WI38 (cell line): ENCODE data around the gene GLP2R.

ENCODE experiments used
- H3K4me3 ChIP-seq: 2 replicates; pipeline ENCODE4 v1.5.1; 2011; ENCODE audit warnings: low read depth, mild to moderate bottlenecking, control low read depth, low read length
- TF ChIP-seq, protein P1 (sequence below): IDR thresholded peaks from 2 replicates; pipeline ENCODE4 v1.5.1; 2012; ENCODE audit warnings: low read depth, mild to moderate bottlenecking, control low read depth, low read length

GLP2R gene

GRCh38 chr17:9895923-9896322 lies 70.2 kb downstream of the GLP2R start:
- TF ChIP-seq, protein P1, sequence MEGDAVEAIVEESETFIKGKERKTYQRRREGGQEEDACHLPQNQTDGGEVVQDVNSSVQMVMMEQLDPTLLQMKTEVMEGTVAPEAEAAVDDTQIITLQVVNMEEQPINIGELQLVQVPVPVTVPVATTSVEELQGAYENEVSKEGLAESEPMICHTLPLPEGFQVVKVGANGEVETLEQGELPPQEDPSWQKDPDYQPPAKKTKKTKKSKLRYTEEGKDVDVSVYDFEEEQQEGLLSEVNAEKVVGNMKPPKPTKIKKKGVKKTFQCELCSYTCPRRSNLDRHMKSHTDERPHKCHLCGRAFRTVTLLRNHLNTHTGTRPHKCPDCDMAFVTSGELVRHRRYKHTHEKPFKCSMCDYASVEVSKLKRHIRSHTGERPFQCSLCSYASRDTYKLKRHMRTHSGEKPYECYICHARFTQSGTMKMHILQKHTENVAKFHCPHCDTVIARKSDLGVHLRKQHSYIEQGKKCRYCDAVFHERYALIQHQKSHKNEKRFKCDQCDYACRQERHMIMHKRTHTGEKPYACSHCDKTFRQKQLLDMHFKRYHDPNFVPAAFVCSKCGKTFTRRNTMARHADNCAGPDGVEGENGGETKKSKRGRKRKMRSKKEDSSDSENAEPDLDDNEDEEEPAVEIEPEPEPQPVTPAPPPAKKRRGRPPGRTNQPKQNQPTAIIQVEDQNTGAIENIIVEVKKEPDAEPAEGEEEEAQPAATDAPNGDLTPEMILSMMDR: no peak
- no peak overlapping the region for H3K4me3 ChIP-seq

GRCh38 chr17:9897372-9897968 lies 71.7 kb downstream of the GLP2R start:
- no peak overlapping the region for H3K4me3 ChIP-seq
- TF ChIP-seq, protein P1: no peak

- no peak overlapping the region for H3K4me3 ChIP-seq
- TF ChIP-seq, protein P1: no peak
These were observed 73.1 kb downstream of the GLP2R start for GRCh38 chr17:9898812-9899211.

DNA sequence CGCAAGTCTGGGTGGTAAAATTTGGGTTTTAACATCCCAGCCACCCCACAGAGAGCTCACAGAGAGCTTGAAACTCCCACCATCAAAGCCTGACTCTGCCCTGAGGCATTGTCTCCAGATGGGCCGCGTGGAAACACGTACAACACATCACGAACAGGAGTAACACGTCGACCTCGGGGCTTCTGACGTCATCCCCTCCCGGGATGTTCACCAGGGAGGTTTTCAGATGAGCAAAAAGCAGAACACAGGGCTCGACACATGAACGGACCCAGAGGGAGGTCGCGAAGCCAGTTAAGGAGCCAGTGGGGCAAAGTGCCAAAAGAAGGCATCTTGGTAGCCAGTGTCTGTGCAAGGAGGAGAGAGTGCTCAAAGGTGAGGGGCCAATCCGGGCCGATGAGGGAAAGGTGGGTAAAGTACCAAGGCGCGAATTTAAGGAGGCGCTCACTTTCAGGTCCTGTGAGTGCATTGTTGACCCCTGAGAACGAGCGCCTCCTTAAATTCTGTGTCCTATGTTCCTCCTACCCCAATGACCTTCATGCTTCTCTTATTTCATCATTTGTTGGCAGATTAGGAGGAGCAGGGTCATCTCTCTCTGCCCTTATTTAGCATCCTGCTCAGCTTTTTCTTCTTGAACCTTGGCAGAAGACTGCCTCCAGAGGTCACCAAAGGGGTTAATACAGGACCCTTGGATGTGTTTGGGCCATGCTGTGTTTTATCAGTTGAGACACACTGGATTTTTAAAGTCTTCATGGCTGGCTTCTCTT lies 73.7 kb downstream of the GLP2R start:
- TF ChIP-seq, protein P1: no peak
- no peak overlapping the region for H3K4me3 ChIP-seq

DNA sequence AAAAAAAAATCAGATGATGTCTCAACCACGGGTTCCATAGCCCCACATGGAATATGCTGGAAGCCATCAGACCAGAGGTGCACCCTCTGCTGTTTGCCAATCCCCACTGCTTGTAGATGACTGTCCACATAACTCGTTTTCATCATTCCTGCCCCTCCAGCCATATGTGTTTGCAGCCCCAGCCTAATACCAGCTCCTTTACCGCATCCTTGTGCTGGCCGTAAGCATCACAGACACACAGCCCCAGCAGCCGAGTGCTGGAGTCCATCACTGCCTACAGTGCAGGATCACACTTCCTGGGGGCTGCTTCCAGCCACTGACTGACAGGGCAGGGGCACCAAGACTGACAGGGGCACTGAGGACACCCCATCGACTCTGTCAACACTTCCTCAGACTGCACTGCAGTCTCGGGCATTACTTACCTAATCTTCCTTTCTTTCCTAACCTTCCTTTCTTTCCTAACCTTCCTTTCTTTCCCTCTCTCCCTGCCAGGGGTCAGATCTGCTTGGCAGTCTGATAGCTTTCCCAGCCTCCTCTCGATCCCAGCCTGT lies 74.4 kb downstream of the GLP2R start:
- no peak overlapping the region for H3K4me3 ChIP-seq
- TF ChIP-seq, protein P1: no peak

- H3K4me3 ChIP-seq: no peak overlapping the region
- TF ChIP-seq, protein P1: no peak
These were observed 75.1 kb downstream of the GLP2R start for GRCh38 chr17:9900784-9901183.

DNA sequence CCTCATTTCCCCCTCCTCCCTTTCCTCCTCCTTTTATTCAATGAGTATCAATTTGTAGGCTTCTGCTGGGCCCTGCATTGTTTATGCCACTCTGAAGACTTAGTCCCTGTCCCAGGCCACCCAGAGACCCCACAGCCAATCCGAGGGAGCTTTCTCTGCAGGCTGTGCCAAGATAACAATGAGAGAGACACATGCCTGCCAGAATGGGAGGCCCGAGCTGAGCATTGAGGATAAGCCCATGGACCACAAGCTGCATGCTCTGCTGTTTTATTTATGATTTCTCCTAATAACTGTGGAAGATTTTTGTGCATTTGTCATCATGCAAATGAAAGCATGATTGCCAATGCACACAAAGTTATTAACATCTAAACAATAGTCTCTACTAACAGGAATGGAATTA lies 76.4 kb downstream of the GLP2R start:
- no peak overlapping the region for H3K4me3 ChIP-seq
- TF ChIP-seq, protein P1: no peak
